GM23338 (cell line): ENCODE results near the gene ARHGEF17.

Source experiments
- CREB1 ChIP-seq: fragments of 250-450 bp; sonication (Bioruptor Pico); IDR thresholded peaks from 2 replicates; pipeline ENCODE4 v1.5.0; 2020; ENCODE audit warnings: low read depth, mild to moderate bottlenecking, moderate library complexity
- CTCF ChIP-seq, 2 experiments: fragments of 200-600 bp in 1 of 2; sonication (generic) in 1 of 2; conservative IDR thresholded peaks; 2 replicates each; pipeline versions ENCODE4 v1.5.1 to v1.6.1; 2016 to 2017; ENCODE audit warnings: antibody characterized with exemption in 2 of 2, low read depth in 2 of 2, mild to moderate bottlenecking in 2 of 2, moderate library complexity in 1 of 2
- EZH2phosphoT487 ChIP-seq: fragments of 200-600 bp; sonication (generic); IDR thresholded peaks from one replicate; pipeline ENCODE4 v1.8.1; 2018; ENCODE audit warnings: antibody characterized with exemption; ENCODE audit not compliant: unreplicated experiment
- JUNB ChIP-seq: IDR thresholded peaks from one replicate; pipeline ENCODE4 v1.6.1; 2016; ENCODE audit warnings: antibody characterized with exemption; ENCODE audit not compliant: unreplicated experiment
- POLR2AphosphoS5 ChIP-seq: IDR thresholded peaks from 2 replicates; pipeline ENCODE4 v1.6.1; 2016; ENCODE audit warnings: antibody characterized with exemption, low read depth
- REST ChIP-seq: IDR thresholded peaks from one replicate; pipeline ENCODE4 v1.6.1; 2018; ENCODE audit warnings: antibody characterized with exemption; ENCODE audit not compliant: unreplicated experiment
- STAT1 ChIP-seq: IDR thresholded peaks from one replicate; pipeline ENCODE4 v1.6.1; 2016; ENCODE audit warnings: antibody characterized with exemption; ENCODE audit not compliant: unreplicated experiment

- no peak for TF ChIP-seq POLR2AphosphoS5
- TF ChIP-seq CTCF (conservative IDR thresholded peaks at IDR 0.05; ENCODE audit: low read depth in 2 of 2) = no peak
- no peak for TF ChIP-seq EZH2phosphoT487
- TF ChIP-seq REST = no peak
- no peak for TF ChIP-seq STAT1
- TF ChIP-seq JUNB = no peak
- TF ChIP-seq CREB1 (CRISPR knock-in tag) = no peak
These were observed 40.1 kb upstream of the ARHGEF17 start for GRCh38 chr11:73267906-73268540.
